ENCODE data around the gene ZMYND8.

DNA sequence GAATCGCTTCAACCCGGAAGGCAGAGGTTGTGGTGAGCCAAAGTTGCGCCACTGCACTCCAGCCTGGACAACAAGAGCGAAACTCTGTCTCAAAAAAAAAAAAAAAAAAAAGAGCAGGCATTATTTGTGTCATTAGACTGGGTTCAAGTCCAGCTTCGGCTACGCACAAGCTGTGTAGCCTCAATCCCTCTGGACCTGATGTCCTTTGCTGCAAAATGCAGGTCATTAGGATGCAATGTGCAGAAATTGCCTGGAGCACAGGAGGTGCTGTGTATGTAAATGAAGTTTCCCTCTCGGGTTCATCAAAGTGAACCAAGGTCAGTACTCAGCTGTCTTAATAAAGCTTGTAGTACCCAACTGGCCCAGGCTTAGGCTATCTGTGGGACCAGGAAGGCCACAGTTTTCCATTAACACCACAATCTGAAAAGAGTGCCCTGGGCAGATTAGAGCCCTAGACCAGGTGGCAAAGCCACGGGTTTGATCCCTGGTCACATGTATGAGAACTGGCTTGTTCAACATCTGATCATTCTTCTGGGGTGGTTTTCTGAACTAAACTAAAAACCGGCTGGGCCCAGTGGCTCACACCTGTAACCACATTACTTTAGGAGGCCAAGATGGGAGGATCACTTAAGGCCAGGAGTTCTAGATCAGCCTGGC is 155.3 kb downstream of the ZMYND8 start:
- TF ChIP-seq EZH2 (IDR thresholded peaks at IDR 0.05; ENCODE audit: insufficient read depth, poor library complexity, severe bottlenecking) = no peak
- TF ChIP-seq EZH2phosphoT487 (IDR thresholded peaks at IDR 0.05; ENCODE audit: insufficient read depth, low read depth) = no peak

Data from GM23248 (cell line).